ENCODE measurements around the gene RAB11FIP3. TPM values are rescaled to one million over a fixed set of nuclear protein-coding genes. Genes with fewer than 3 reads are reported as not detected.

The RAB11FIP3 gene
- total and polyA plus RNA-seq, 2 donors: 6.8 to 26.7 TPM

DNA sequence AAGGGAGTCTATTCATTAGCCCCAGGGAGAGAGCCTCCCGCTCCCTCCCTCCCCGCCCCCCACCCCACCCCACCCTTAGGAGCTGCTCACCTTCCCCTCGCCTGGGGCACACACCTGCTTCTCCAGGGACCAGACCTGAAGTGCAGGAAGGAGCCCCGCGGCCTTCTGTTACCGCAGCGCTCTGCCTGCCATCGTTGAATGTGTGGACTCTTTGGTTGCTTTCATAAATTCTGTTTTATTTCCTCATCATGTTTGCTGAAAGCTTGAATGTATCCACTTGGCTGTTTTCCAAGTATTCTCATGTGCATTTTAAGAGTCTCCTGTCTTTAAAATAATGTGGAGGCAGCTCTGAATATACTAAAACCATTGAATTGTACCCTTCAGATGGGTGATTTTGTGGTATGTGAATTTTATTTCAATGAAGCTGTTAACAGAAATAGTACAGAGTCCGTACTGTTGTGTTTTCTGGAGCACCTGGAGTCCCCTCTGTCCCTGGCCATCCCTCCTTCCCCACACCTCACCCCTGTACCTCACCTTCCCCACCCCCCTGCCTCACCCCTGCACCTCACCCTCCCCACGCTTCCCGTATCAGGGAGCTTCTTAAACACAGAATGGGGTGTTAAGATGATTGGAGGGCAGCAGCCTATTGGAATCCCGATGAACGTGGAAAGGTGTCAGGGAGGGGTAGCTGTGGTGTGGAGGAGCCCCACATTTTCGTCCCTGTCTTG, 25.5 kb downstream of the RAB11FIP3 start:
- Histone ChIP-seq H3K27me3 (ENCODE audit: control insufficient read depth in 2 of 2, insufficient read depth in 1 of 2, low read length in 1 of 2) (no peaks in the 10 kb centered on the region), H3K4me1 (ENCODE audit: control insufficient read depth in 2 of 2, insufficient read depth in 2 of 2, low read length in 2 of 2) (peaks cover 0 to 6% of the 10 kb centered on the region in 2 donors), H3K27ac (ENCODE audit: low read depth in 1 of 2, low read length in 1 of 2) (peak overlapping the region in 1 of 2 donors; percentile 31), H3K9me3 (ENCODE audit: control insufficient read depth in 2 of 2, insufficient read depth in 1 of 2, low read length in 1 of 2) (no peaks in the 10 kb centered on the region), H3K36me3 (ENCODE audit: control insufficient read depth in 2 of 2, insufficient read depth in 2 of 2, low read length in 1 of 2) (no peaks in the 10 kb centered on the region), H3K4me3 (ENCODE audit: low read length in 2 of 2) (no peak overlapping the region)
- DNase-seq (ENCODE audit: low read depth in 6 of 9, low spot score in 9 of 9): no peak
- WGBS: 79% methylated on average over 14 of the region's 14 CpGs

DNA sequence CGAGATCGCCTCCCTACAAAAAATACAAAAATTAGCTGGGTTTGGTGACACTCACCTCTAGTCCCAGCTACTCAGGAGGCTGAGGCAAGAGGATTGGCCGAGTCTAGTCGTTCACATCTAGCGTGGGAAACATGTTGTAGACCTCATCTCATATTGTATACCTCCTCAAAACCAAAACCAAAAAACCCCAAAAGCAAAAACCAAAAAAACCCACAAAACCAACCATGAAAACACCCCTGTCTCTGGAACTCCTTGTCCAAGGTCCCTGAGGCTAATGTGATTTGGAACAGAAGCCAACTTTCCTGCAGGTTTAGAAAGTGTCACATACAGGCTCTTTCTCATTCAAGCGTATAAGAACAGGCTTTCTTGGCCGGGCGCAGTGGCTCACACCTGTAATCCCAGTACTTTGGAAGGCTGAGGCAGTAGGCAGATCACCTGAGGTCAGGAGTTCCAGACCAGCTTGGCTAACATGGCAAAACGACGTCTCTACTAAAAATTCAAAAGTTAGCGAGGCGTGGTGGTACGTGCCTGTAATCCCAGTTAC, 29.0 kb downstream of the RAB11FIP3 start:
- H3K4me1 ChIP-seq (ENCODE audit: control insufficient read depth in 2 of 2, insufficient read depth in 2 of 2, low read length in 2 of 2): peaks cover 0 to 12% of the 10 kb centered on the region in 2 donors
- no peak overlapping the region for H3K4me3 ChIP-seq (ENCODE audit: low read length in 2 of 2)
- peak overlapping the region; percentile 2 to 18 for H3K27ac ChIP-seq (ENCODE audit: low read depth in 1 of 2, low read length in 1 of 2)
- no peaks in the 10 kb centered on the region for H3K36me3 ChIP-seq (ENCODE audit: control insufficient read depth in 2 of 2, insufficient read depth in 2 of 2, low read length in 1 of 2)
- DNase-seq (ENCODE audit: low read depth in 6 of 9, low spot score in 9 of 9): no peak
- H3K9me3 ChIP-seq (ENCODE audit: control insufficient read depth in 2 of 2, insufficient read depth in 1 of 2, low read length in 1 of 2): no peaks in the 10 kb centered on the region
- WGBS: 85% methylated on average over 13 of the region's 13 CpGs
- no peaks in the 10 kb centered on the region for H3K27me3 ChIP-seq (ENCODE audit: control insufficient read depth in 2 of 2, insufficient read depth in 1 of 2, low read length in 1 of 2)

DNA sequence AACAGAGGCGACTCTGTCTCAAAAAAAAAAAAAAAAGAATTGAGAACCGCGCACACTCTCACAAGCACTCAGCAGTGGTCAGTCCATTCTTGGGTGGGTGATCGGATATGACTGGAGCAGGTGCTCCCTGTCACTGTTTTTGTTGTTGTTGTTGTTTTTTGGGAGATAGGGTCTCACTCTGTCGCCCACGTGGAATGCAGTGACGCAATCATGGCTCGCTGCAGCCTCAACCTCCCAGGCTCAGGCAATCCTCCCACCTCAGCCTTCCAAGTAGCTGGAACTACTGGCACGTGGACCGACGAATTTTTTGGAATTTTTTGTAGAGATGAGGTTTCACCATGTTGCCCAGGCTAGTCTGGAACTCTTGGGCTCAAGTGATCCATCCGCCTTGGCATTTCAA, 30.0 kb downstream of the RAB11FIP3 start:
- Histone ChIP-seq H3K4me1 (ENCODE audit: control insufficient read depth in 2 of 2, insufficient read depth in 2 of 2, low read length in 2 of 2) (peaks cover 0 to 9% of the 10 kb centered on the region in 2 donors), H3K36me3 (ENCODE audit: control insufficient read depth in 2 of 2, insufficient read depth in 2 of 2, low read length in 1 of 2) (no peaks in the 10 kb centered on the region)

DNA sequence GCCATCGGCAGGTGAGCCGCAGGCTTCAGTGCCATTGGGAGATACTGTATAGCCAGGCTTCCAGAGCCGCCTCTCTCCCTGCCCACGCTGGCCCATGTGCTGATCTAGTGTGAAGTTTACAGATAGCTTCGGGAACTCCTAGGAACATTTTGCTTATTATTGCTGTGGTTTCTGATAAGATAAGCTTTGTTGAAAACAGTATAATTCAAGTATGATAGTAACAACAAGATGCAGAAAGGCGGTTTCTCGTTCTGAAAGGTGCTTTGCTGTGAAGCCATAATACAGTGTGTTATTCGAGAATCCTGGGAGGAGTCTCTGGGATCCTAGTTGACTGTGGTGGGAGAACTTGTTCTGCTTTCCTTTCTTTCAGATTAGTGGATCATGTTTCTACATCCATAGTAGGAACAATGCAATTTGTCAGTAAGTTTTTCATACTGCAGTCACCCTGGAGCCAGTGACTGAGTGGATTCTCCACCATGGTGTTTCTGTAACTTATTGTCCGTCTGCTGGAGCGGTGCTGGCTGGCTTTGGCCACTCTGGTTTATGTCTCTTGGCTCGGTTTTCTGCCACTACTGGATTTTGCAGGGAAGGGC, 31.5 kb downstream of the RAB11FIP3 start:
- no peaks in the 10 kb centered on the region for H3K27me3 ChIP-seq (ENCODE audit: control insufficient read depth in 2 of 2, insufficient read depth in 1 of 2, low read length in 1 of 2)
- peaks cover 0 to 9% of the 10 kb centered on the region in 2 donors for H3K4me1 ChIP-seq (ENCODE audit: control insufficient read depth in 2 of 2, insufficient read depth in 2 of 2, low read length in 2 of 2)
- peaks cover 2 to 12% of the 10 kb centered on the region in 2 donors for H3K36me3 ChIP-seq (ENCODE audit: control insufficient read depth in 2 of 2, insufficient read depth in 2 of 2, low read length in 1 of 2)
- H3K27ac ChIP-seq (ENCODE audit: low read depth in 1 of 2, low read length in 1 of 2): peak overlapping the region; percentile 17 to 31
- 92% methylated on average over 11 of the region's 11 CpGs for WGBS
- no peak for DNase-seq (ENCODE audit: low read depth in 6 of 9, low spot score in 9 of 9)
- no peaks in the 10 kb centered on the region for H3K9me3 ChIP-seq (ENCODE audit: control insufficient read depth in 2 of 2, insufficient read depth in 1 of 2, low read length in 1 of 2)
- no peak overlapping the region for H3K4me3 ChIP-seq (ENCODE audit: low read length in 2 of 2)

More for the DNA sequence above, 30.0 kb downstream of the RAB11FIP3 start:
- no peaks in the 10 kb centered on the region for H3K9me3 ChIP-seq (ENCODE audit: control insufficient read depth in 2 of 2, insufficient read depth in 1 of 2, low read length in 1 of 2)
- no peaks in the 10 kb centered on the region for H3K27me3 ChIP-seq (ENCODE audit: control insufficient read depth in 2 of 2, insufficient read depth in 1 of 2, low read length in 1 of 2)
- H3K27ac ChIP-seq (ENCODE audit: low read depth in 1 of 2, low read length in 1 of 2): no peak overlapping the region
- WGBS: 96% methylated on average over 12 of the region's 12 CpGs
- DNase-seq (ENCODE audit: low read depth in 6 of 9, low spot score in 9 of 9): no peak
- no peak overlapping the region for H3K4me3 ChIP-seq (ENCODE audit: low read length in 2 of 2)

DNA sequence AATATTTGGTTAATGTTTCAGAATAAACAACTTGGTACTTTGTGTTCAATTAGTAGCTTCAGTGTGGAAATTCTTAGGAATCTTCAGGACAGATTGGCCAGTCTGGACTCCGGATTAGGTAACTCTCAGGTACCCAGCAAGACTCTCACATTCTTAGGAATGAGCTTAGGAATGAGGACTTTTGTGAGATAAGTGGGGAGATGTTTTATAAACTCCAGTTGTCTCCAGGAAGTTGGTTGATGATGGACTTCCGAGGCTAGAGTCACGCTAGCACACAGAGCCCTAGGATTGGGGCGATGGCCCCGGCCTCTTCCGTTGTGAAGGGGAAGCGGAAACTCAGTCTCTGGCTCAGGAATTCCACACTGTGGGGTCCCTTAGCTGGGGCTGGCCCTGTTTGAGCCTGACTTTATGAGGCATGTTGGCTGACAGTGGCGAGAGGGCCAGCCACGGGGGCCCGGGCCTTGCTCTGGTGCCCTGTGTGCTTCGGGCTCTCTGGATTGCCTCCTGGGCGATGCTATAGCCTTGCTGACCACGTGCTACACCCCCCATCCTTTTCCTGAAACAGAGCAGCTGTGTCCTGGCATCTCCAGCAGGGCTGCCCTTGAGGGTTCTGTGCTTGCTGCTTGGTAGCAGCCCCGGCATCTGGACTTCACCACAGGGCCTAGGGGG, 32.4 kb downstream of the RAB11FIP3 start:
- Histone ChIP-seq H3K4me3 (ENCODE audit: low read length in 2 of 2) (no peak overlapping the region), H3K27me3 (ENCODE audit: control insufficient read depth in 2 of 2, insufficient read depth in 1 of 2, low read length in 1 of 2) (no peaks in the 10 kb centered on the region), H3K36me3 (ENCODE audit: control insufficient read depth in 2 of 2, insufficient read depth in 2 of 2, low read length in 1 of 2) (peaks cover 3 to 21% of the 10 kb centered on the region in 2 donors), H3K27ac (ENCODE audit: low read depth in 1 of 2, low read length in 1 of 2) (peak overlapping the region in 1 of 2 donors; percentile 8), H3K9me3 (ENCODE audit: control insufficient read depth in 2 of 2, insufficient read depth in 1 of 2, low read length in 1 of 2) (no peaks in the 10 kb centered on the region), H3K4me1 (ENCODE audit: control insufficient read depth in 2 of 2, insufficient read depth in 2 of 2, low read length in 2 of 2) (peaks cover 0 to 9% of the 10 kb centered on the region in 2 donors)
- 90% methylated on average over 14 of the region's 14 CpGs for WGBS
- no peak for DNase-seq (ENCODE audit: low read depth in 6 of 9, low spot score in 9 of 9)

DNA sequence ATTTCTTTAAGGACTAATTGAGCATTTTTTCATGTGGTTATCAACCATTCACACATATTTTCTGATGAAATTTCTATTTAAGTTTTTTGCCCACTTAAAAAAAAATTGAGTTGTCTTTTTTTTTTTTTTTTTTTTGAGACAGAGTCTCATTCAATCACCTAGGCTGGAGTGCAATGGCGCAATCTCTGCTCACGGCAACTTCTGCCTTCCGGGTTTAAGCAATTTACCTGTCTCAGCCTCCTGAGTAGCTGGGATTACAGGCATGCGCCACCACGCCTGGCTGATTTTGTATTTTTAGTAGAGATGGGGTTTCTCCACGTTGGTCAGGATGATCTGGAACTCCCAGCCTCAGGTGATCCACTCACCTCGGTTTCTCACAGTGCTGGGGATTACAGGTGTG, 34.3 kb downstream of the RAB11FIP3 start:
- WGBS: 95% methylated on average over 7 of the region's 7 CpGs
- no peak overlapping the region for H3K27ac ChIP-seq (ENCODE audit: low read depth in 1 of 2, low read length in 1 of 2)
- no peaks in the 10 kb centered on the region for H3K27me3 ChIP-seq (ENCODE audit: control insufficient read depth in 2 of 2, insufficient read depth in 1 of 2, low read length in 1 of 2)
- no peaks in the 10 kb centered on the region for H3K9me3 ChIP-seq (ENCODE audit: control insufficient read depth in 2 of 2, insufficient read depth in 1 of 2, low read length in 1 of 2)
- no peak overlapping the region for H3K4me3 ChIP-seq (ENCODE audit: low read length in 2 of 2)
- peaks cover 0 to 5% of the 10 kb centered on the region in 2 donors for H3K4me1 ChIP-seq (ENCODE audit: control insufficient read depth in 2 of 2, insufficient read depth in 2 of 2, low read length in 2 of 2)
- no peak for DNase-seq (ENCODE audit: low read depth in 6 of 9, low spot score in 9 of 9)
- H3K36me3 ChIP-seq (ENCODE audit: control insufficient read depth in 2 of 2, insufficient read depth in 2 of 2, low read length in 1 of 2): peaks cover 3 to 21% of the 10 kb centered on the region in 2 donors

DNA sequence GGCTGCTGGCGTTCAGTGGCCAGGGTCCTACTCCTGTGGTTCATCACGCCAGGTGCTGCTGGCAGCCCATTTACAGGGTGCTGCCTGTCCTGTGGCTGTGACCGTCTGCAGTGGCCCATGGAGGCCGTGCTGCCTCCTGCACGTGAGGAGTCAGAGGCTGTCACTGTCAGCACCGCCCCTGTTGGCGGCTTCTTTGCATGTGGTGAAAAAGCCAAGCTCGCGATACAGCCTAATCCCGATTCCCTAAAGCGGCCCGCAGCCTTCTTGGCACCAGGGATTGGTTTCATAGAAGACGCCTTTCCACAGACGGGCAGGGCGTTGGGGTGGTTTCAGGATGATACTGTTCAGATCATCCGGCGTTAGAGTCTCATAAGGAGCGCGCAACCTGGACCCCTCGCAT, 35.3 kb downstream of the RAB11FIP3 start:
- H3K27ac ChIP-seq (ENCODE audit: low read depth in 1 of 2, low read length in 1 of 2): no peak overlapping the region
- H3K36me3 ChIP-seq (ENCODE audit: control insufficient read depth in 2 of 2, insufficient read depth in 2 of 2, low read length in 1 of 2): peaks cover 3 to 21% of the 10 kb centered on the region in 2 donors
- H3K4me1 ChIP-seq (ENCODE audit: control insufficient read depth in 2 of 2, insufficient read depth in 2 of 2, low read length in 2 of 2): peaks cover 0 to 5% of the 10 kb centered on the region in 2 donors
- no peak for DNase-seq (ENCODE audit: low read depth in 6 of 9, low spot score in 9 of 9)
- no peak overlapping the region for H3K4me3 ChIP-seq (ENCODE audit: low read length in 2 of 2)
- WGBS: 93% methylated on average over 20 of the region's 20 CpGs
- no peaks in the 10 kb centered on the region for H3K9me3 ChIP-seq (ENCODE audit: control insufficient read depth in 2 of 2, insufficient read depth in 1 of 2, low read length in 1 of 2)
- H3K27me3 ChIP-seq (ENCODE audit: control insufficient read depth in 2 of 2, insufficient read depth in 1 of 2, low read length in 1 of 2): no peaks in the 10 kb centered on the region

DNA sequence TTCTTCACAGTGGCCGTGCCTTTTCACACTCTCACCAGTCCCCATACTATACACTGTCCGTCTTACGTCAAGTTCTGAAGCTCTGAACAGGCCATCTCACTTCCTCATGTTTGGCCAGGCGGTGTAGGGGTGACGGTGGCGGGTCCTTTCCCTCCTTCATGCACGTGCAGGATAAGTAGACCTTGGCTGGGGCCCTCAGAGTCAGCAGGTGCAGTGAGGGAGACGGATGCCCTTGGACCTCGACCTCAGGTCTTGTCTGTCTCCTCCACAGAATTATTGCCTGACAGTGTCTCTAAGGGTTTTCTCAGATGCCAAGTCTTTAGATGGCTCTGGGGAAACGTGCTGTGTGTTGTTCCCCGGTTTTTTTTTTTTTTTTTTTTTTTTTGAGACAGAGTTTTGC, 37.6 kb downstream of the RAB11FIP3 start:
- H3K4me1 ChIP-seq (ENCODE audit: control insufficient read depth in 2 of 2, insufficient read depth in 2 of 2, low read length in 2 of 2): peaks cover 0 to 7% of the 10 kb centered on the region in 2 donors
- WGBS: 95% methylated on average over 11 of the region's 11 CpGs
- H3K9me3 ChIP-seq (ENCODE audit: control insufficient read depth in 2 of 2, insufficient read depth in 1 of 2, low read length in 1 of 2): peaks cover 0 to under 1% of the 10 kb centered on the region in 2 donors
- peaks cover 3 to 21% of the 10 kb centered on the region in 2 donors for H3K36me3 ChIP-seq (ENCODE audit: control insufficient read depth in 2 of 2, insufficient read depth in 2 of 2, low read length in 1 of 2)
- DNase-seq (ENCODE audit: low read depth in 6 of 9, low spot score in 9 of 9): no peak
- H3K27me3 ChIP-seq (ENCODE audit: control insufficient read depth in 2 of 2, insufficient read depth in 1 of 2, low read length in 1 of 2): no peaks in the 10 kb centered on the region
- H3K27ac ChIP-seq (ENCODE audit: low read depth in 1 of 2, low read length in 1 of 2): no peak overlapping the region
- no peak overlapping the region for H3K4me3 ChIP-seq (ENCODE audit: low read length in 2 of 2)

DNA sequence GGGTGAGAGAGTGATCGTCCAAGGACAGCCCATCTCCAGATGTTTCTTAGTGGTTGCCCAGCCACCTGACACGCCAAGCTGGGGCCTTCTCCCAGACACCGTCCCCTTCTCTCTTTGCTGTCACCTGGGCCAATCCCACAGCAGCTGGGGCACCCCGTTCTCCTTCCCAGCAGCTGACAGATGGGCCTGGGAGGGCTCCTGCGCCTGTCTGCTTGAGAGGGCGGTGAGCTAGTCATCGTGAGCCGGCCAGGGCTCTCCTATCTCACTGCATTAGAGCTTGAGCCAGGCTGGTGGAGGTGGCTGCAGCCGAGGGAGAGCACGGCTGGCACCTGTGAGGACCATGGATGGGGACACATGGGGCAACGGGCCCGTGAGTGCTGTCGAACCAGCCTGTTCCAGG, 41.2 kb downstream of the RAB11FIP3 start:
- WGBS: 75% methylated on average over 13 of the region's 13 CpGs
- H3K27me3 ChIP-seq (ENCODE audit: control insufficient read depth in 2 of 2, insufficient read depth in 1 of 2, low read length in 1 of 2): no peaks in the 10 kb centered on the region
- H3K9me3 ChIP-seq (ENCODE audit: control insufficient read depth in 2 of 2, insufficient read depth in 1 of 2, low read length in 1 of 2): peaks cover 0 to 1% of the 10 kb centered on the region in 2 donors
- H3K4me1 ChIP-seq (ENCODE audit: control insufficient read depth in 2 of 2, insufficient read depth in 2 of 2, low read length in 2 of 2): peaks cover 0 to 6% of the 10 kb centered on the region in 2 donors
- H3K4me3 ChIP-seq (ENCODE audit: low read length in 2 of 2): no peak overlapping the region
- H3K27ac ChIP-seq (ENCODE audit: low read depth in 1 of 2, low read length in 1 of 2): no peak overlapping the region
- H3K36me3 ChIP-seq (ENCODE audit: control insufficient read depth in 2 of 2, insufficient read depth in 2 of 2, low read length in 1 of 2): peaks cover 3 to 20% of the 10 kb centered on the region in 2 donors
- peak in 1 of 9 donors; percentile 11 for DNase-seq (ENCODE audit: low read depth in 6 of 9, low spot score in 9 of 9)

Data from thymus (tissue), 11 donors.